Ishikawa (cell line): ENCODE results near the gene KRT84.

Experiments used
- CEBPB ChIP-seq: IDR thresholded peaks from 2 replicates; pipeline ENCODE4 v1.6.1; 2012
- CREB1 ChIP-seq: IDR thresholded peaks from 2 replicates; pipeline ENCODE4 v1.6.1; 2012; ENCODE audit warnings: low read depth
- EGR1 ChIP-seq: IDR thresholded peaks from 2 replicates; pipeline ENCODE4 v1.6.1; 2012
- EP300 ChIP-seq: IDR thresholded peaks from 2 replicates; pipeline ENCODE4 v1.6.1; 2012; ENCODE audit warnings: borderline replicate concordance
- FOXM1 ChIP-seq: IDR thresholded peaks from 2 replicates; pipeline ENCODE4 v1.6.1; 2012; ENCODE audit warnings: low read depth, borderline replicate concordance
- MAX ChIP-seq: IDR thresholded peaks from 2 replicates; pipeline ENCODE4 v1.6.1; 2012
- NFIC ChIP-seq: IDR thresholded peaks from 2 replicates; pipeline ENCODE4 v1.6.1; 2012
- RAD21 ChIP-seq: IDR thresholded peaks from 2 replicates; pipeline ENCODE4 v1.6.1; 2012; ENCODE audit warnings: low read depth
- REST ChIP-seq: IDR thresholded peaks from 2 replicates; pipeline ENCODE4 v1.6.1; 2012; ENCODE audit warnings: low read depth, mild to moderate bottlenecking
- TAF1 ChIP-seq: IDR thresholded peaks from 2 replicates; pipeline ENCODE4 v1.6.1; 2012; ENCODE audit warnings: low read depth, mild to moderate bottlenecking
- TCF12 ChIP-seq: IDR thresholded peaks from 2 replicates; pipeline ENCODE4 v1.6.1; 2012; ENCODE audit warnings: low read depth
- TEAD4 ChIP-seq: IDR thresholded peaks from 2 replicates; pipeline ENCODE4 v1.6.1; 2012
- USF1 ChIP-seq: IDR thresholded peaks from 2 replicates; pipeline ENCODE4 v1.6.1; 2012
- YY1 ChIP-seq: IDR thresholded peaks from 2 replicates; pipeline ENCODE4 v1.6.1; 2012; ENCODE audit warnings: low read depth
- ZBTB7A ChIP-seq: IDR thresholded peaks from 2 replicates; pipeline ENCODE4 v1.6.1; 2012; ENCODE audit warnings: low read depth

Gene KRT84

GRCh38 chr12:52427083-52427482 lies 41.6 kb upstream of the KRT84 start:
- TF ChIP-seq CEBPB (no peak), EGR1 (no peak), TCF12 (no peak), EP300 (no peak), TEAD4 (no peak), YY1 (no peak)

GRCh38 chr12:52426034-52426433 lies 40.6 kb upstream of the KRT84 start:
- TF ChIP-seq TEAD4 (no peak), TAF1 (no peak), RAD21 (no peak), CEBPB (no peak), FOXM1 (no peak), ZBTB7A (no peak), TCF12 (no peak), NFIC (no peak), EGR1 (no peak), MAX (no peak), REST (no peak), YY1 (no peak)

GRCh38 chr12:52425466-52425865 lies 40.0 kb upstream of the KRT84 start:
- no peak for TF ChIP-seq CEBPB
- TF ChIP-seq TEAD4, result no peak
- TF ChIP-seq RAD21, result no peak
- no peak for TF ChIP-seq EGR1
- no peak for TF ChIP-seq USF1
- TF ChIP-seq ZBTB7A, result no peak
- TF ChIP-seq NFIC, result no peak
- TF ChIP-seq EP300, result no peak
- no peak for TF ChIP-seq TAF1

GRCh38 chr12:52423661-52424500 lies 38.4 kb upstream of the KRT84 start:
- TF ChIP-seq EGR1, result no peak
- TF ChIP-seq USF1, result no peak
- no peak for TF ChIP-seq CEBPB
- TF ChIP-seq YY1, result no peak
- no peak for TF ChIP-seq REST
- TF ChIP-seq EP300, result no peak

- TF ChIP-seq EGR1 (no peak), FOXM1 (no peak), ZBTB7A (no peak), RAD21 (no peak), NFIC (no peak), TCF12 (no peak), CREB1 (no peak), EP300 (no peak), USF1 (no peak), MAX (no peak), YY1 (no peak)
These were observed 37.6 kb upstream of the KRT84 start for GRCh38 chr12:52423035-52423434.

- TF ChIP-seq FOXM1 (no peak), EP300 (no peak), CREB1 (no peak), ZBTB7A (no peak), CEBPB (no peak), TCF12 (no peak), TEAD4 (no peak), NFIC (no peak), MAX (no peak), RAD21 (no peak), EGR1 (no peak), YY1 (no peak), USF1 (no peak), REST (no peak), TAF1 (no peak)
These were observed 34.2 kb upstream of the KRT84 start for GRCh38 chr12:52419656-52420055.
